Anterior cingulate cortex (tissue), 58 donors: Measurements from ENCODE around the gene CPNE7.

ENCODE experiments used
- DNase-seq, 58 donors: peaks; one replicate each; lab custom pipeline; 2025; lab: John Stamatoyannopoulos, UW

CPNE7 gene

GRCh38 chr16:89548344-89549006, 27.1 kb upstream of the CPNE7 start:
- no peak for DNase-seq

DNA sequence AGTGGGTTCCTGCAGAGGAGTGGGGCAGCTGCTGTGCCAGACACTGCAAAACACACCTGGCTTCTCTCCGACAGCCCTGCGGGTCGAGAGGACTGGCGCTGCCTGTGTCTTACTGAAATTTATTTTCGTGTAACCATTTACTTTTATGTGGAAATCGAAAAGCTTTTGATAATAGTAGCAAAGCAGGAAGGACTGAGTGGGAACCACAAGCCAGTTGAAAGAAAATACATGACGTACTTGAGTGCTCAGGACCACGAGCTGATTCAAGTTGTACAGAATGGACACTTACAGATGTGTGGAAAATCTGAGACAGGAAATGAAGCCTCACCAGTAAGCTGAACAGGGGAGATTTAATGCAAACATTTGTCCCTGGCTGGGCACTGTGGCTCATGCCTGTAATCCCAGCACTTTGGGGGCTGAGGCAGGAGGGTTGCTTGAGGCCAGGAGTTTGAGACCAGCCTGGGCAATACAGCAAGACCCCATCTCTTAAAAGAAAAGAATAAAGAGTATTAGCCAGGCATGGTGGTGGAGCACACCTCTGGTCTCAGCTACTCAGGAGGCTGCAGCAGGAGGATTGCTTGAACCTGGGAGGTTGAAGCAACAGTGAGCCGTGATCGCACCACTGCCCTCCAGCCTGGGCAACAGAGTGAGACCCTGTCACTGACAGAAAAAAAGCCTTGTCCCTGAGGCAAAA, 26.4 kb upstream of the CPNE7 start:
- no peak for DNase-seq

DNA sequence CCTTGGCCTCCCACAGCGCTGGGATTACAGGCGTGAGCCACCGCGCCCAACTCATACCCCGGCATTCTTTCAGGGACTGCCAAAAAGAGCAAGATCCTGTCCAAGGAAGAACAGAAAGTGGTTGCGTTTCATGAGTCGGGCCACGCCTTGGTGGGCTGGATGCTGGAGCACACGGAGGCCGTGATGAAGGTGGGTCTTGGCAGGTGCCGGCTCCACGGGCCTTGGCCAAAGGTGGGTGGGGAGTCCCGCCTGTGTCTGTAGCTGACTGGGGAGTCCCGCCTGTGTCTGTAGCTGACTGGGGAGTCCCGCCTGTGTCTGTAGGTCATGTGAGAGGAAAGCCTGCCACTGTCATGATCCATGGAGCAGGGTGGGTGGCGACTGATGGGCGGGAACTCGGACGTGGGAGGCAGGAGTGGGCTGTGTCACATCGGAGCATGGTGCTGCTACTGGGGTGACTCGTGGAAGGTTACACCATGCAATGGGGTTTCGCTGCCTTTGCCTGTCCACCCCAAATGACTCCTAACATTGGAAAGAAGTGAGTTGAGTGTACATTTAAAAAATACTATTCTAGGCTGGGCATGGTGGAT, 25.0 kb upstream of the CPNE7 start:
- no peak for DNase-seq

- no peak for DNase-seq
These were observed 23.2 kb upstream of the CPNE7 start for GRCh38 chr16:89552329-89552728.

GRCh38 chr16:89552913-89553312, 22.6 kb upstream of the CPNE7 start:
- DNase-seq = no peak

DNA sequence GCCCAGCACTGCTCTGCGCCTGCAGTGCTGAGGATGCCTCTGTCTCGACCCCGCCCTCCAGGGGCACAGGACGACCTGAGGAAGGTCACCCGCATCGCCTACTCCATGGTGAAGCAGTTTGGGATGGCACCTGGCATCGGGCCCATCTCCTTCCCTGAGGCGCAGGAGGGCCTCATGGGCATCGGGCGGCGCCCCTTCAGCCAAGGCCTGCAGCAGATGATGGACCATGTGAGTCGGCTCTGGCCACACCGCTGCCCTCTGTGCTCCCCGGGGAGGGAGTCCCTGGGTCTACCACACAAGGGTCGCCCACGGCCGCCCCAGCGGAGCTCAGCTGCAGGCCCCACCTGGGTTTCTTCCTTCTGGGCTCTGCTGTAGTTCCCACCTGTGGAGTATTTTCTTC, 21.8 kb upstream of the CPNE7 start:
- no peak for DNase-seq

- no peak for DNase-seq
These were observed 21.2 kb upstream of the CPNE7 start for GRCh38 chr16:89554343-89554742.

GRCh38 chr16:89555265-89555664, 20.3 kb upstream of the CPNE7 start:
- DNase-seq = no peak

- no peak for DNase-seq
These were observed 19.8 kb upstream of the CPNE7 start for GRCh38 chr16:89555780-89556179.

GRCh38 chr16:89556750-89557689, 18.5 kb upstream of the CPNE7 start:
- peak in 56 of 58 donors; percentile 37 to 95 (median 87) for DNase-seq

GRCh38 chr16:89557690-89558490, 17.7 kb upstream of the CPNE7 start:
- DNase-seq = peak in 1 of 58 donors; percentile 40

- peak; percentile 70 to 95 (median 92) for DNase-seq
These were observed 15.0 kb upstream of the CPNE7 start, which contains the start of gene RPL13 for GRCh38 chr16:89560378-89561141. Gene RPL13, plus strand, starts transcription at chr16:89560682. Its CDS starts 278 bp downstream, at chr16:89560960.

- DNase-seq = peak in 2 of 58 donors; percentile 37 to 41
These were observed 14.2 kb upstream of the CPNE7 start for GRCh38 chr16:89561142-89561883.

DNA sequence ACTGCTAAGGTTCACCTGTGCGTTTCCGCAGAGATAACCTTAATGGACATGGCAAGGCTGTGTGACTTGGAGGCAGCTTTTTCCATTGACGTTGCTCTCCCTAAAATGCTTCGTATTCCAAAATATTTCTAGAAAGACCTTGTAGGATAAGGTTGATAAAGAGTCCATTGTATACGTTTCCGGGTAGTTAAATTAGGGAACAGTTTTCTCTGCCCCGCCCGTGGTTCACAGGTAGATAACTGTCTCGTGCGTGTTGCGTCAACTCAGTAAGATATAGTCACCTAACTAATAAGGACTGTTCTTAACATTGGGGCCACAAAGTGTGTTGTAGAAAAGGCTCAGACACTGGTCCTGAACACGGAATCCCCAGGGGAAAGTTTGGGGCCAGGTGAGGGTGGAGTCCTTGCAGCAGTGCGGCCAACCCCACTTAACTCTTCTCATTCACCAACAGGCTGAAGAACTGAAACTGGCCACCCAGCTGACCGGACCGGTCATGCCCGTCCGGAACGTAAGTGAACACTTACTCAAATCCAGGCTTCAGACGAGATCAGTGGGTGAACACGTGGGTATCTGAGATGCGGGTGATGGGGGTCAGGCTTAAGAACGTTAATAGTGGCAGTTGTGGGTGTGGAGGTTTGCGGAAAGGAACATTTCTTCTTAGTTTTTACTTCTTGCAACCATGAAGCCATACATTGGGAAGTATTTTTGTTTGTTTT, 13.5 kb upstream of the CPNE7 start:
- DNase-seq = no peak

- peak in 21 of 58 donors; percentile 7 to 80 (median 28) for DNase-seq
These were observed 12.6 kb upstream of the CPNE7 start for GRCh38 chr16:89562939-89563338.

DNA sequence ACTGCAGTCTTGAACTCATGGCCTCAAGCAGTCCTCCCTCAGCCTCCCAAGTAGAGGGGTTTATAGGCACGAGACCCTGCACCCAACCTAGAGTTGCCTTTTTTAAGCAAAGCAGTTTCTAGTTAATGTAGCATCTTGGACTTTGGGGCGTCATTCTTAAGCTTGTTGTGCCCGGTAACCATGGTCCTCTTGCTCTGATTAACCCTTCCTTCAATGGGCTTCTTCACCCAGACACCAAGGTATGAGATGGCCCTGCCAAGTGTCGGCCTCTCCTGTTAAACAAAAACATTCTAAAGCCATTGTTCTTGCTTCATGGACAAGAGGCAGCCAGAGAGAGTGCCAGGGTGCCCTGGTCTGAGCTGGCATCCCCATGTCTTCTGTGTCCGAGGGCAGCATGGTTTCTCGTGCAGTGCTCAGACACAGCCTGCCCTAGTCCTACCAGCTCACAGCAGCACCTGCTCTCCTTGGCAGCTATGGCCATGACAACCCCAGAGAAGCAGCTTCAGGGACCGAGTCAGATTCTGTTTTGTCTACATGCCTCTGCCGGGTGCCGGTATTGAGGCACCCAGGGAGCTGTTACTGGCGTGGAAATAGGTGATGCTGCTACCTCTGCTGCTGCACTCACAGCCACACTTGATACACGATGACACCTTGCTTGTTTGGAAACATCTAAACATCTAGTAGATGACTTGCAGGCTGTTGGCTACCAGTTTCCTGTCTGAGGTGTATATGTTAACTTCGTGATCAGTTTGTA, 11.7 kb upstream of the CPNE7 start:
- DNase-seq = no peak
